HG03039 (cell line): ENCODE measurements around the gene NTMT1.
"Not testable (repeated sequence)": the region's sequence is repeated elsewhere in the genome, so short reads cannot be mapped to it uniquely, and the experiment has no call there.

Experiments
- ATAC-seq: cut with Tn5 transposase; IDR thresholded peaks from one replicate; pipeline ENCODE4 v1.9.1; 2021; ENCODE audit warnings: mild to moderate bottlenecking, moderate library complexity; ENCODE audit not compliant: unreplicated experiment

Gene NTMT1

GRCh38 chr9:129626079-129626624 lies at the start of gene NTMT1:
Gene NTMT1 (plus strand): TSS chr9:129626163. CDS start chr9:129632704, 6,541 bp downstream.
- peak; percentile 64 for ATAC-seq

GRCh38 chr9:129576546-129577543 lies 49.1 kb upstream of the NTMT1 start:
- ATAC-seq: no peak

GRCh38 chr9:129579294-129579693 lies 46.7 kb upstream of the NTMT1 start:
- no peak for ATAC-seq

GRCh38 chr9:129580211-129580915 lies 45.6 kb upstream of the NTMT1 start:
- no peak for ATAC-seq

- ATAC-seq: no peak
Observed at GRCh38 chr9:129581505-129582189, 44.3 kb upstream of the NTMT1 start.

GRCh38 chr9:129582855-129583254 lies 43.1 kb upstream of the NTMT1 start:
- ATAC-seq: no peak

- ATAC-seq: no peak
Observed at GRCh38 chr9:129583308-129584038, 42.5 kb upstream of the NTMT1 start.

GRCh38 chr9:129584136-129584535 lies 41.8 kb upstream of the NTMT1 start:
- ATAC-seq: no peak

- ATAC-seq: no peak
Observed at GRCh38 chr9:129585352-129585751, 40.6 kb upstream of the NTMT1 start.

- no peak for ATAC-seq
Observed at GRCh38 chr9:129586245-129586644, 39.7 kb upstream of the NTMT1 start.

GRCh38 chr9:129586685-129587084 lies 39.3 kb upstream of the NTMT1 start:
- no peak for ATAC-seq

- no peak for ATAC-seq
Observed at GRCh38 chr9:129587487-129588262, 38.3 kb upstream of the NTMT1 start.

- no peak for ATAC-seq
Observed at GRCh38 chr9:129590466-129590865, 35.5 kb upstream of the NTMT1 start.

GRCh38 chr9:129591916-129592315 lies 34.0 kb upstream of the NTMT1 start:
- ATAC-seq: no peak

GRCh38 chr9:129592790-129593189 lies 33.2 kb upstream of the NTMT1 start:
- ATAC-seq: not testable (repeated sequence)

GRCh38 chr9:129594632-129595031 lies 31.3 kb upstream of the NTMT1 start:
- ATAC-seq: no peak

- ATAC-seq: no peak
Observed at GRCh38 chr9:129595311-129595741, 30.6 kb upstream of the NTMT1 start.

GRCh38 chr9:129595903-129596540 lies 29.9 kb upstream of the NTMT1 start:
- no peak for ATAC-seq
